DOHH2 (cell line): Measurements from ENCODE around the gene CACNA1A.

Experiments used
- H3F3A ChIP-seq: fragments of 200-600 bp; sonication (generic), shearing (Covaris generic); 2 replicates; pipeline ENCODE4 v1.6.0; 2016; ENCODE audit warnings: antibody characterized with exemption, mild to moderate bottlenecking; ENCODE audit not compliant: control insufficient read depth, insufficient read depth
- H3K27ac ChIP-seq: fragments of 200-600 bp; sonication (generic); 2 replicates; pipeline ENCODE4 v1.5.1; 2014; ENCODE audit warnings: low read depth, mild to moderate bottlenecking, low read length, moderate library complexity
- H3K27me3 ChIP-seq: fragments of 200-600 bp; sonication (generic); 2 replicates; pipeline ENCODE4 v1.6.1; 2014; ENCODE audit warnings: mild to moderate bottlenecking, low read length, mixed read lengths; ENCODE audit not compliant: control insufficient read depth
- H3K36me3 ChIP-seq: fragments of 200-600 bp; sonication (generic); 2 replicates; pipeline ENCODE4 v1.6.1; 2014; ENCODE audit warnings: mild to moderate bottlenecking, low read length, moderate library complexity, mixed read lengths; ENCODE audit not compliant: control insufficient read depth
- H3K4me1 ChIP-seq: fragments of 200-600 bp; sonication (generic); 2 replicates; pipeline ENCODE4 v1.6.1; 2014; ENCODE audit warnings: mild to moderate bottlenecking, low read length, mixed read lengths; ENCODE audit not compliant: control insufficient read depth
- H3K4me2 ChIP-seq: fragments of 200-600 bp; sonication (generic); 2 replicates; pipeline ENCODE4 v1.6.0; 2014; ENCODE audit warnings: mild to moderate bottlenecking, low read length, moderate library complexity
- H3K4me3 ChIP-seq: fragments of 200-600 bp; sonication (generic); 2 replicates; pipeline ENCODE4 v1.5.1; 2014; ENCODE audit warnings: mild to moderate bottlenecking, low read length, mixed read lengths
- H3K79me2 ChIP-seq: fragments of 200-600 bp; sonication (generic); 2 replicates; pipeline ENCODE4 v1.6.1; 2014; ENCODE audit warnings: mild to moderate bottlenecking, low read length, mixed read lengths; ENCODE audit not compliant: control insufficient read depth
- H3K9me2 ChIP-seq: fragments of 200-600 bp; sonication (generic); replicated peaks from 2 replicates; pipeline ENCODE4 v1.6.1; 2014; ENCODE audit warnings: mild to moderate bottlenecking, low read length, mixed read lengths; ENCODE audit not compliant: control insufficient read depth
- H3K9me3 ChIP-seq: fragments of 200-600 bp; sonication (generic); 2 replicates; pipeline ENCODE4 v1.6.1; 2014; ENCODE audit warnings: antibody characterized with exemption, low read length, mixed read lengths; ENCODE audit not compliant: control insufficient read depth, insufficient read depth
- H4K20me1 ChIP-seq: fragments of 200-600 bp; sonication (generic); 2 replicates; pipeline ENCODE4 v1.6.0; 2014; ENCODE audit warnings: low read depth, mild to moderate bottlenecking, antibody characterized with exemption, low read length, moderate library complexity; ENCODE audit not compliant: control insufficient read depth, insufficient read depth
- EZH2phosphoT487 ChIP-seq: fragments of 200-600 bp; sonication (generic); IDR thresholded peaks from 2 replicates; pipeline ENCODE4 v1.6.1; 2017; ENCODE audit warnings: borderline replicate concordance, mild to moderate bottlenecking, antibody characterized with exemption, low read length, moderate library complexity, mixed read lengths
- TF ChIP-seq, protein P1 (sequence below): fragments of 200-600 bp; sonication (generic); IDR thresholded peaks from one replicate; pipeline ENCODE4 v1.5.1; 2014; ENCODE audit warnings: antibody characterized with exemption, mild to moderate bottlenecking, low read depth, low read length; ENCODE audit not compliant: poor library complexity, severe bottlenecking

The CACNA1A gene

DNA sequence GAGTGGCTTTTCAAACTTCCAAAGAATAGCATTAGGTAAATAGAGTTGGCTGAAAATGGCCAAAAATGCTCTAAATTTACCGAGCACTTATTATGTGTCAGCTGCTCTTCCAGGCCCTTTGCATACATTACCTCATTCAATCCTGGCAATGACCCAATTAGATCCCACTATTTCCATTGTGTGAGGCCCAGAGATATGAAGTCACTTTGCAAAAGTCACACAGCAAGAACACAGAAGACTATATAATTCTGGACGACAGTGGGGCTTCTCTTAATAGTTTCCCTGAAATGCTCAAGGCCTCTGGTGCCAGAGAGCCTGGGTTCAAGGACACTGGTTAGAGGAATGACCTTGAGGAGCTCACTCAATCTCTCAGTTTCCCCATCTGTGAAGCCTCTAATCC is 209.3 kb downstream of the CACNA1A start:
- H3K27me3 ChIP-seq: no peaks in the 10 kb centered on the region
- no peak overlapping the region for H3K27ac ChIP-seq
- no peaks in the 10 kb centered on the region for H3F3A ChIP-seq
- TF ChIP-seq, protein P1, sequence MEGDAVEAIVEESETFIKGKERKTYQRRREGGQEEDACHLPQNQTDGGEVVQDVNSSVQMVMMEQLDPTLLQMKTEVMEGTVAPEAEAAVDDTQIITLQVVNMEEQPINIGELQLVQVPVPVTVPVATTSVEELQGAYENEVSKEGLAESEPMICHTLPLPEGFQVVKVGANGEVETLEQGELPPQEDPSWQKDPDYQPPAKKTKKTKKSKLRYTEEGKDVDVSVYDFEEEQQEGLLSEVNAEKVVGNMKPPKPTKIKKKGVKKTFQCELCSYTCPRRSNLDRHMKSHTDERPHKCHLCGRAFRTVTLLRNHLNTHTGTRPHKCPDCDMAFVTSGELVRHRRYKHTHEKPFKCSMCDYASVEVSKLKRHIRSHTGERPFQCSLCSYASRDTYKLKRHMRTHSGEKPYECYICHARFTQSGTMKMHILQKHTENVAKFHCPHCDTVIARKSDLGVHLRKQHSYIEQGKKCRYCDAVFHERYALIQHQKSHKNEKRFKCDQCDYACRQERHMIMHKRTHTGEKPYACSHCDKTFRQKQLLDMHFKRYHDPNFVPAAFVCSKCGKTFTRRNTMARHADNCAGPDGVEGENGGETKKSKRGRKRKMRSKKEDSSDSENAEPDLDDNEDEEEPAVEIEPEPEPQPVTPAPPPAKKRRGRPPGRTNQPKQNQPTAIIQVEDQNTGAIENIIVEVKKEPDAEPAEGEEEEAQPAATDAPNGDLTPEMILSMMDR: no peak
- TF ChIP-seq EZH2phosphoT487: no peak
- H3K4me1 ChIP-seq: no peaks in the 10 kb centered on the region
- H3K9me3 ChIP-seq: no peaks in the 10 kb centered on the region
- no peak overlapping the region for H3K4me3 ChIP-seq
- H3K79me2 ChIP-seq: no peaks in the 10 kb centered on the region
- no peak overlapping the region for H3K4me2 ChIP-seq
- H4K20me1 ChIP-seq: no peaks in the 10 kb centered on the region
- H3K9me2 ChIP-seq: no peaks in the 10 kb centered on the region
- no peaks in the 10 kb centered on the region for H3K36me3 ChIP-seq

DNA sequence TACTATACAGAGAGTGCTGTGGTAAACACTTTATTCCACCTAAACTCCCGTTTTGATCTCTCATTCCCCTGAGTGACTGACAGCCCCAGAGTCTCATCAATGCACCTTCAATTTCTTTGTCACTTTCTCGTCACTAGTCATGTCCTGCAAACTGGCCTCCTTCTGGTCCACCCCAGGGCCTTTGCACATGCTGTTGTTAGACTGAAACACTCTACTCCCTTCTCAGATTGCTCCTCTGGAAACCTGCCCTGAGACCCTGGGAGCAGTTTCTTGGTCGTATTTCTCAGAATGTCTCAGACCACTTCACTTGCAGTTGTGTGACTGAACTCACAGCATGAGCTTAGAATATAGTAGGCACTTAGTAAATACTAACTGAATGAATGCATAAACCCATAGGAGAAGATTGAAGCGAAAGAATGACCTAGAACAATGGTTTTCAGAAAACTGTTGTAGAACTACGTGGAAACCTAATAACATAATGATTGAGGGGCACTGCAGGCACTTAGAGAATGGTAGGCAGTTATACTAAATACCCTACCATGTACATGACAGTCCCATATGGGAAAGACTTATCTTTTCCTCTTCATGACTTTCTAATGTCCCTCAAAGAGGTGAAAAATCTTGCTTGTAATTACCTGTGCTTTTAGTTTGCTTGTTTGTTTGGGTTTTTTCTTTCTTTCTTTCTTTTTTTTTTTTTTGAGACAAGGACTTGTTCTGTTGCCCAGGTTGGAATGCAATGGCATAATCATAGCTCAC is 211.3 kb downstream of the CACNA1A start:
- Histone ChIP-seq H3K9me2 (no peaks in the 10 kb centered on the region), H3K9me3 (no peaks in the 10 kb centered on the region), H3K27ac (no peak overlapping the region), H3K36me3 (no peaks in the 10 kb centered on the region), H3K4me2 (no peak overlapping the region), H3F3A (no peaks in the 10 kb centered on the region), H3K79me2 (no peaks in the 10 kb centered on the region), H3K27me3 (no peaks in the 10 kb centered on the region), H3K4me1 (no peaks in the 10 kb centered on the region), H3K4me3 (no peak overlapping the region), H4K20me1 (no peaks in the 10 kb centered on the region)
- TF ChIP-seq EZH2phosphoT487: no peak
- TF ChIP-seq, protein P1: no peak

DNA sequence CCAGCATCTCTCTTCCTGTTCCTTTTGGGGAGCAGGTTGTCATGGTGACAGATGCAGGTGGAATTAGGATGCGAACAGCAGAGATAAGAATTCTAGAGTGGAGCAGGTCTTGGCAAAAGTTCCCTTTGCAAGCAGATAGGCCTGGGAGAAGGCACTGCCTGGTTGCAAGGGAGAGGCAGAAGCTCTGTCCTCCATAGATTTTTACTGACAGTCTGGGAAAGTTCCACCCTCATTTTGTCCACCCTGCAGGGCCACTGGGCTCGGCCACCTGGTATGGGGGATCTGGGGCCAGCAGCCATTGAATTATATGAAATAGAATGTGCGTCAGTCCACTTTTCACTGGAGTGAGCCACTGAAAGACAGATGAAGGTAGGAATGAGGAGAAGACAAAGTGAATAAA is 214.4 kb downstream of the CACNA1A start:
- no peaks in the 10 kb centered on the region for H4K20me1 ChIP-seq
- no peak overlapping the region for H3K4me2 ChIP-seq
- no peaks in the 10 kb centered on the region for H3K9me2 ChIP-seq
- no peak overlapping the region for H3K4me3 ChIP-seq
- no peaks in the 10 kb centered on the region for H3F3A ChIP-seq
- H3K27ac ChIP-seq: no peak overlapping the region
- H3K4me1 ChIP-seq: no peaks in the 10 kb centered on the region
- H3K27me3 ChIP-seq: no peaks in the 10 kb centered on the region
- no peaks in the 10 kb centered on the region for H3K36me3 ChIP-seq
- no peaks in the 10 kb centered on the region for H3K79me2 ChIP-seq
- H3K9me3 ChIP-seq: no peaks in the 10 kb centered on the region
- TF ChIP-seq EZH2phosphoT487: no peak
- TF ChIP-seq, protein P1: no peak
